Body of pancreas (tissue), 4 donors: Measurements from ENCODE around the gene KIF2C.

Source experiments
- POLR2A ChIP-seq, 3 donors: fragments of 450-650 bp; IDR thresholded peaks; one replicate each; pipeline ENCODE4 v1.6.1; 2016; ENCODE audit warnings: antibody characterized with exemption in 3 of 3, mild to moderate bottlenecking in 2 of 3
- TF ChIP-seq, protein P1 (sequence below), 7 experiments: fragments of 450-650 bp in 4 of 7; fragments of 200-600 bp in 3 of 7; sonication (generic) in 3 of 7; IDR thresholded peaks; one replicate each; pipeline ENCODE4 v1.5.1; 2016 to 2019; ENCODE audit warnings: antibody characterized with exemption in 7 of 7

DNA sequence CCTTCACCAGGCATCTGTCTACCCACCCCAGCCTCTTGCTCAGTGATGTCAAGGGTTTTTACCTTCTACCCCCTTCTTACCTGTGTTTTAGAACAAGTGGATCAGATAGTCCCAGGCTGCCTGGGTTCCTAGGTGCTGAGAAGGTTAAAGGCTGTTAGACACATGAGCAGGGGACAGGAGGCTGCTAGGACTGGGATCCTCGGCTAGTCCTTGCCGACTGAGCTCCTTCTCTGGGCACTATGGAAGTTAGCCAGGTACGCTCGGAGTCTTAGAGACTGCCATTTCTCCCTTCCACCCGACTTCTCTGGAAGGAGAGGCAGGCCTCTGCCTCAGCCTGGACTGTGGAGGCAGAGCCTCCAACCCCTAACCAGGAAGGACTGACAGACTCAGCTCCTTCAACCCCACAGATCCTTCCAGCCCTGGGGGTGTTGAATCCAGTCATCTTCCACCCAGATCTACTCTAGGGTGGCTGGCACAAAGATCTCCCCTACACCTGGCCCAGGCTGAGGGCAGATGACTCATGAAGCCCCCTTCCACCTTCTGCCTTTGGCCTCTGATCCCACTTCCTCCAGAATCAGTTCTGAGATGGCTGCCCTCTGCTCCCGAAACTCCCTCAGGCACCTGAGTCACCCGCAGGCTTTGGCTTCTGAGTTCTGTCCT, 67.2 kb downstream of the KIF2C start, which contains the start of gene DYNLT4:
- TF ChIP-seq, protein P1, sequence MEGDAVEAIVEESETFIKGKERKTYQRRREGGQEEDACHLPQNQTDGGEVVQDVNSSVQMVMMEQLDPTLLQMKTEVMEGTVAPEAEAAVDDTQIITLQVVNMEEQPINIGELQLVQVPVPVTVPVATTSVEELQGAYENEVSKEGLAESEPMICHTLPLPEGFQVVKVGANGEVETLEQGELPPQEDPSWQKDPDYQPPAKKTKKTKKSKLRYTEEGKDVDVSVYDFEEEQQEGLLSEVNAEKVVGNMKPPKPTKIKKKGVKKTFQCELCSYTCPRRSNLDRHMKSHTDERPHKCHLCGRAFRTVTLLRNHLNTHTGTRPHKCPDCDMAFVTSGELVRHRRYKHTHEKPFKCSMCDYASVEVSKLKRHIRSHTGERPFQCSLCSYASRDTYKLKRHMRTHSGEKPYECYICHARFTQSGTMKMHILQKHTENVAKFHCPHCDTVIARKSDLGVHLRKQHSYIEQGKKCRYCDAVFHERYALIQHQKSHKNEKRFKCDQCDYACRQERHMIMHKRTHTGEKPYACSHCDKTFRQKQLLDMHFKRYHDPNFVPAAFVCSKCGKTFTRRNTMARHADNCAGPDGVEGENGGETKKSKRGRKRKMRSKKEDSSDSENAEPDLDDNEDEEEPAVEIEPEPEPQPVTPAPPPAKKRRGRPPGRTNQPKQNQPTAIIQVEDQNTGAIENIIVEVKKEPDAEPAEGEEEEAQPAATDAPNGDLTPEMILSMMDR (IDR thresholded peaks at IDR 0.05), result no peak
- peak; percentile 93 to 99 (median 97) for TF ChIP-seq POLR2A (IDR thresholded peaks at IDR 0.05)
